DMS114 treated with DMSO at 0.1 percent for 48 hours (cell line): Measurements from ENCODE around the gene GK.
"Not testable (repeated sequence)": the region's sequence is repeated elsewhere in the genome, so short reads cannot be mapped to it uniquely, and the experiment has no call there.

Experiments
- DNase-seq: peaks from one replicate; lab custom pipeline; 2025; ENCODE audit not compliant: unreplicated experiment; lab: John Stamatoyannopoulos, UW

Gene GK

GRCh38 chrX:30653415-30654131 is at the start of gene GK:
Gene GK, plus strand, starts transcription at chrX:30653423. Its CDS starts 115 bp downstream, at chrX:30653538.
- DNase-seq: no peak

DNA sequence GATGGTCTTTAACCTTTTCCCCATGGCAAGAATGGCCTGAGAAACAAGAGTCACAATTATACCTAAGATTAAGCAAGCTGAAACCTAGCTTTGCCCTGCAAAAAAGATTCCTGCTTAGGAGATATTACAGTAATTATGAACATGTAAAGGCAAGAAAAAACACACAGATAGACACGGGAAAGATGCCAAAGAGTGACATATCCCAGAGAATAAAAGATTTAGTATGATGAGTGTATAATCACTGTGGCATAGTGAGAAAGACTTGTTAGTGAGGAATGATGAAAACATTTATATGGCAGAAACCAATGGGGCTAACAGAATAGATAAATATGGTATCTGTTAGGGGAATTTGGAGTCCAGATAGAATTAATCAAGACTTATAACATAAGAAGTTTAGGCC is 46.1 kb upstream of the GK start:
- no peak for DNase-seq

- no peak for DNase-seq
These were observed 43.2 kb upstream of the GK start for GRCh38 chrX:30610026-30610425.

- DNase-seq: no peak
These were observed 41.0 kb upstream of the GK start for GRCh38 chrX:30612250-30612655.

GRCh38 chrX:30613721-30614120 is 39.5 kb upstream of the GK start:
- DNase-seq: no peak

- no peak for DNase-seq
These were observed 38.0 kb upstream of the GK start for GRCh38 chrX:30615229-30615628.

GRCh38 chrX:30618160-30618765 is 35.0 kb upstream of the GK start:
- DNase-seq: no peak

DNA sequence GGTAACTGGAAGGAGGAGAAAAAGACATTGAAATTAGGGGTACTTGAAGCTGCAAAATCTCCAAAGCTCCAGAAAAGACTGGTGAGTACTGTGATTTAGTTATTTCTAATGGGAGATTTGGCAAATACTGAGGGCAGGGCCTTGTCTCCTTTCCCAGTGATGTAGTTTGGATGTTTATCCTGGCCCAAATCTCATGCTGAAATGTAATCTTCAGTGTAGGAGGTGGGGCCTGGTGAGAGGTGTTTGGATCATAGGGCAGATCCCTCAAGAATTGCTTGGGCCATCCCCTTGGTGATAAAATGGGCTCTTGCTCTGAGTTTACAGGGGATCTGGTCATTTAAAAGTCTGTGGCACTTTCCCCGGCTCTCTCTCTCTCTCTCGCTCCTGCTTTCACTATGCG is 33.1 kb upstream of the GK start:
- no peak for DNase-seq

DNA sequence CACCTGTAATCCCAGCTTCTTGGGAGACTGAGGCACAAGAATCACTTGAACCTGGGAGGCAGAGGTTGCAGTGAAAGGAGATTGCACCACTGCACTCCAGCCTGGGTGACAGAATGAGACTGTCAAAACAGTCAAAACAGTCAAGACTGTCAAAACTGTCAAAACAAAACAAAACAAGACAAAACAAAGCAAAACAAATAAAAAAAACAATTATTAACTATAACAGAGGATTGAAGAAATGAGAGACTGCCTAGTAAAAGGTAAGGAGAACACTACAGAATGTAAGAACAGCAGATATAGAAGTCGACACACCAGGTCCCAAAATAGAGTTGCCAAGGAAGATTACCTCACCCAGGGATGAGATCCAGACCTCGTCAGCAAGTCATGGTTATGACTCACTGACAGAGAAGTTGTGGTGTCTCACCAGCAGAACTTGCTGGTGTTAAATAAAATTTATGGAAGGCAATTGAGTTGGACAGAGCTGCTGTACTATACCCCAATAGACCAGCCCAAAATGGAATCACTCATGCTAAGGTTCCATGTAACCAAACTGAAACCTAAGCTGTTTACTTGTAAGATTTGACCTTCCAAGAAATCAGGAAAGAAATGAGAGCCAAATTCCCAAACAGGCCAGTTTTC is 32.1 kb upstream of the GK start:
- DNase-seq: no peak

- no peak for DNase-seq
These were observed 30.9 kb upstream of the GK start for GRCh38 chrX:30622361-30622760.

DNA sequence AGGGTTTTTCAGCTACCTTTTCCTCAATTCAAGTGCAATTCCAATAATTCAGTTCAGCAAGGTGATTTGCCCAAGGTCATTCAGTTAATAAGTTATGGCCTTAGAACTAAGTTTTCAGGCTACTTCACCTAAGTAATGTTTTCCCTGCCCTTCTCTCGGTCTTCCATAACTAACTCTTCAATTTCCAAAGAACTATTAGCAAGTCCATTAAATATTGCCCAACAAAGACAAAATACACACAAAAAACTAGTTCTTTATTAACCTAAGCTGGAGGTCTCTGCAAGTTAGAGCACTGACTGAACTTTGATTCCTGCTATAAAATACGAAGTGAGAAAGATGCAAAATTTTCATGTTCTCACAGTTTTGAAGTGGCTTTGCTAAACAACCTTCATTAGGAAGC is 26.8 kb upstream of the GK start:
- DNase-seq: no peak

DNA sequence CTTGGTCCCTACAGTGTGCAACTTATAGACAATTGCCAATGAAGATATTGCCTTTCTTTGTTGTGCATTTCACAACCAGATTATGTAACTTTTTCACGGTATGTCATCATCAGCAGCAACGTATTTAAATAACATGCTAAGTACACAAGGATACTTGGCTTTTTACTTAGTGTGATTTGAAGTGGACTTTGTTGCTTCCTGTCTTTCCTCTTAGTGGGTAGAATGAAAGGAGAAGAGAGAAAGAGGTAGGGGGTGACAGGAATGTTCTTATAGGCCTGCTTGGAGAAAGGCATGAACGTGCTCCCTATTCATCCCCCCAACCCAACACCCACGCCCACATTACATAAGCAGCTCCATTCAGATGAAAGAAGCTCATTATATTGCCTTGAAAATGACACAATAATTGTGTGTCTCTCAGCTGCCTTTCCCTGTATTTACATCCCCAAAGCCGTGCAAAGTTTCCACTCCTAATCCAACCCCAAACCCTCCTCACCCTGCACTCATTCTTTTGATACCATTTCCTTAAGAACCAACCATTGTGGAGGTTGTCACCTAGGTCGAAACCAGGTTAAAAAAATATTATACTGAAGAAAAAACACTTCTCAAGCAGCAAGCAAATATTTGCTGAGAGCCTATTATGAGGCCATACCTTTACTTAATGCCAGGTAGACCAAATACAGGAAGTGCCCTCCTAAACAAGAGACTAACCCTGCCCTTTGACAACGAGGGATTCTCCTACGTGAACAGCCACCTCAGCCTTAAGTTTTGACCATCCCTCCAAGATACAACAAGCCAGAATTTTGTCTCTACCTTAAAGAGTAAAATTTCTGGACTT is 25.2 kb upstream of the GK start:
- no peak for DNase-seq

GRCh38 chrX:30634070-30634469 is 19.2 kb upstream of the GK start:
- DNase-seq: not testable (repeated sequence)

DNA sequence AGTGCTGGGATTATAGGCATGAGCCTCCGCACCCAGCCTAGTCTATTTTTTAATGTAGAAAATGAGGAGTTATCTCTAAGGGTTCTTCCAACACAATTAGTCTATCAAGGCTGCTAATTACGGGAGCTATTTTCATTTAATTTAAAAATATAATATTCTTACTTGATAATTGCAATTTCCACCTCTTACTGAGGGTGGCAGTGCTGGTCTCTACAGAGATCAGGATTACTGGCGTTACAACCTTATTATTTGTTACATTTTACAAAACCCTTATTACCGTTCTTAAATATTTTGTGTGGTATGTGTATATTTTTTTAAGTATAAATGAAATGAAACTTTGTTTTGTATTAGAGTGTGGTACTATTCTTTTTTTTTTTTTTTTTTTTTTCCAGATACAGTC is 17.6 kb upstream of the GK start:
- no peak for DNase-seq

GRCh38 chrX:30637874-30638815 is 15.1 kb upstream of the GK start:
- no peak for DNase-seq

- not testable (repeated sequence) for DNase-seq
These were observed 13.5 kb upstream of the GK start for GRCh38 chrX:30639702-30640101.

DNA sequence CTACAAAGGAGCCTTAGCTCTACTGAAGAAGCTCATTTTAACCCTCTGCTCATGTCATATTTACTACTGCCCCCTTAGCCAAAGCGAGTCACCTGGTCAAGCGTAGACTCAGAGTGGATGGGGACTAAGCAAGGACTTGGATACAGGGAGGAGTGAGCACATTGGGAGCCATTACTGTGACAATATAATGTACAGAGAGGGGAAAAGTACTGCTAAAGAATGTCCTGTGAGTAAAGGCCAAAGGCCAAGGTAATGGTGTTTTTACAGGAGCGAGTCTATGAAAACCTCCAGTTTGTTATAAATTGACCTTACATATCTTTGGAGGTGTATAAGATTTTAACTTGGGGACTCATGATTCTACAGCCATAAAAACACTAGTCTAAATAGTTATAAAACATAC is 10.6 kb upstream of the GK start:
- DNase-seq: no peak

DNA sequence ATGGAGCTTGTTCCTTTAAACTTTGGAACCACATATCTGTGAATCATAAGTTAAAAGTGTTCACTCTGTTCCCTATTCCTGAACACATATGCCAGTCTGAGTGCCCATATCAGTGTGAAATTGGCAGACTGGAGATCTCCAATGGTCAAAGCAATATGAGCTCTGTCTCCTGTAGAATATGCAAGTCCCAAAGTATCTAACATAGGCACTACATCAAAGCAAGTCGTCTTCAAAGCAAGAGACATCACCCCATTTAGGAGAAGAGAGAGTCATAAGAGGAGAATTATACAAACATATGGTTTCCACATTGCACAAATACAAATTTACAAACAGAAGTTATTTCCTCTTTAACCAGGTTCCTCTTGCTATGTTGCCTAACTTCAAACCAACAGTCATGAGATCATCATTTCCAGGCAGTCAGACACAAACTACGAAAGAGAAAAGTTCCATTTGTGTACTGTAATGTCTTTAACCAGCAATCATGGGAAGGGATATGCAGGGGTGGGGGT is 9.9 kb upstream of the GK start:
- no peak for DNase-seq

DNA sequence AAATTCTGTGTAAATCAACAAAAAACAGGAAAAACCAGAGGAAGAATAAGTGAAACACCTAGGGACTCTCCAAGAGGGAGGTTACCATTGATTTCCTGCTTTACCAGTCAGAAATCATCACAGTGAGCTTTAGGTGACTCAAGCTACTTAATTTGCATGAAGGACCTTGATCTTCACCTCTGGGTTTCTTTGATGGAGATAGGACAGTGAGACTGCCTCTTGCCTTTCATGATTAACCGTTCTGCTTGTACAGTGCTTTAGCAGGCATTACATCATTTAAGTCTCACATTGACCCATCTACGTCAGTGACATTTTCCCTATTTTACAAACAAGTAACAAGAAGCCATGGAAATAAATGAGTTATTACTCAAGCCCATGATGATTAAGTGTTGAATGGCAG is 3.4 kb upstream of the GK start:
- DNase-seq: no peak
